ENCODE data around the gene TBKBP1. TPM values are rescaled to one million over a fixed set of nuclear protein-coding genes. Genes with fewer than 3 reads are reported as not detected.

Gene TBKBP1
- total and polyA plus RNA-seq, 2 donors (not counting 3 experiments of a cell fraction or from before 2014, with no cell fraction given) = 7.0 to 11.7 TPM

GRCh38 chr17:47707056-47707804 is 13.3 kb downstream of the TBKBP1 start:
- Histone ChIP-seq H3K4me1 (ENCODE audit: control insufficient read depth, extremely low read depth, insufficient read depth, low read length) (no peaks in the 10 kb centered on the region), H2AFZ (ENCODE audit: low read depth, low read length) (no peak overlapping the region), H3K27me3 (ENCODE audit: control insufficient read depth in 2 of 2, insufficient read depth in 2 of 2, low read length in 2 of 2) (no peaks in the 10 kb centered on the region), H3K4me3 (replicated peaks in 1 of 3; ENCODE audit: insufficient read depth in 1 of 3, low read depth in 1 of 3, low read length in 3 of 3) (no peak overlapping the region), H3K36me3 (ENCODE audit: control insufficient read depth in 2 of 2, extremely low read depth in 1 of 2, insufficient read depth in 2 of 2, low read length in 2 of 2) (peaks cover 0 to 15% of the 10 kb centered on the region in 2 experiments), H3K9me1 (replicated peaks; ENCODE audit: control insufficient read depth, extremely low read depth, insufficient read depth, low read length) (no peaks in the 10 kb centered on the region), H3K27ac (ENCODE audit: insufficient read depth, low read depth, low read length) (no peak overlapping the region), H3K4me2 (ENCODE audit: insufficient read depth, low read length) (no peak overlapping the region), H3K79me2 (ENCODE audit: control insufficient read depth, insufficient read depth, low read length) (no peaks in the 10 kb centered on the region), H3K9ac (replicated peaks; ENCODE audit: extremely low read depth, insufficient read depth, low read length) (no peak overlapping the region), H4K20me1 (replicated peaks; ENCODE audit: control insufficient read depth, extremely low read depth, insufficient read depth, low read length) (no peaks in the 10 kb centered on the region), H3K9me3 (replicated peaks; ENCODE audit: control insufficient read depth, insufficient read depth, low read length) (no peaks in the 10 kb centered on the region)
- CTCF ChIA-PET = interaction anchor here (0.8 to 3.6 kb wide), 4 partner anchors 9 to 43 kb away, joined by 3 to 22 read pairs (median 5); partner anchors contain the start of gene TBKBP1
- POLR2A ChIA-PET = no interaction called here
- dilution Hi-C loops (cut with MboI; ENCODE audit: extremely low pct_ligation_motif_present, low sequenced_read_pairs) = no loop called here
- DNase-seq (ENCODE audit: low read depth, low spot score) = no peak
- intact Hi-C loops (cut with micrococcal nuclease) = no loop called here
- BruUV-seq (replicated peaks) = no TSS peak
- no peak for FAIRE-seq
- TF ChIP-seq FOS (IDR thresholded peaks at IDR 0.05; ENCODE audit: borderline replicate concordance, insufficient read depth, low read length) (no peak), JUN (IDR thresholded peaks at IDR 0.05; ENCODE audit: borderline replicate concordance, insufficient read depth, insufficient read length, low read depth) (no peak), CTCF (IDR thresholded peaks at IDR 0.05; ENCODE audit: extremely low read depth in 1 of 2, insufficient read depth in 1 of 2, low read depth in 1 of 2, low read length in 2 of 2) (no peak), MYC (IDR thresholded peaks at IDR 0.05; ENCODE audit: low read depth, low read length) (no peak), EZH2 (IDR thresholded peaks at IDR 0.05; ENCODE audit: borderline replicate concordance, low read depth, low read length, severe bottlenecking) (no peak), POLR2AphosphoS5 (IDR thresholded peaks at IDR 0.05; ENCODE audit: insufficient read depth, low read depth, low read length) (no peak), POLR2A (IDR thresholded peaks at IDR 0.05; ENCODE audit: low read depth, low read length) (no peak), GATA2 (IDR thresholded peaks at IDR 0.05; ENCODE audit: insufficient read depth, insufficient read length, low read depth, low read length) (no peak), MAX (IDR thresholded peaks at IDR 0.05; ENCODE audit: insufficient read depth, insufficient read length) (no peak)
